Measurements from ENCODE around the gene ARPC1A. TPM values are rescaled to one million over a fixed set of nuclear protein-coding genes. Genes with fewer than 3 reads are reported as not detected.
A peak's percentile ranks its signal among the peaks of the same experiment; 100 is the strongest.

Gene ARPC1A
- total RNA-seq, 3 donors from 2014 or later (not counting 1 experiment from before 2014, with no cell fraction given), result 38.1 to 48.1 (median 47.9) TPM

DNA sequence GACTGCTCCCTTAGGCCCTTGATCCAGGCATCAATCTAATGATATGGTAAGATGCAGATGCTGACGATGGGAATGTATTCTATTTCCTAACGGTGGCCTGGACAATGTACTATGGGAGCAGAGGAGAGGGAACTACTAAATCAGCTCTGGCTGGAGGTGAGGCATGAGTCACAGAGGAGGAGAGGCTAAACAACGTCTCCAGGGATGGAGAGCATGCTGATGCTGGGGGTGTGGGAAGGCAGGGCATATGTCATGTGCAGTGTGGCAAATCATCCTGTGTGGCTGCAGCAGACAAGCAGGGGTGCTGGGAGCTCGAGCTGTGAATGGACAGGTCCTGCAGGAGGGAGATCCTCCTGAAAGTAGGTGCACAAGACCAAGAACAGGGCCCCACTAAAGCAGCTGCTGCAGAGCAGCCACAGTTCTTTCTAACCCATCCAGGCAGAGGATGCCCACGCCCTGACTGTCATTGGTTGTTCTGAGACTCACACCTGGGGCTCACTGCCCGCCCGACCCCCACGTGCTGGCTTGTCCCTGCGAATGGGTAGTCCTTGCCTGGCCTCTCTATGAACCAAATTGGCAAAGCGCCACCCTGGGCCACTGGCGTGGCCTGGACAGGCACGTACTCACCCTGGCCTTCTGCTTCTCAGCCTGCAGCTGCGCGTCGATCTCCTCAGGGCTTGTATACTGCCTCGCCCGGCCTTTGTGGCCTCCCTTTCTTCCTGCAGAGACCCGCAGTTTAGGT, 78.7 kb downstream of the ARPC1A start:
- peaks cover 41% of the 10 kb centered on the region for H3K36me3 ChIP-seq (ENCODE audit: control insufficient read depth, insufficient read depth, low read length)
- H3K9me3 ChIP-seq (ENCODE audit: control insufficient read depth, insufficient read depth, low read length), result no peaks in the 10 kb centered on the region
- Mint-ChIP-seq H3K4me3 (no peak overlapping the region), H3K27me3 (ENCODE audit: low read depth in 2 of 2) (no peaks in the 10 kb centered on the region), H3K27ac (peak overlapping the region; percentile 48 to 72), H3K9me3 (no peaks in the 10 kb centered on the region), H3K4me1 (peaks cover 40 to 61% of the 10 kb centered on the region in 2 donors), H3K36me3 (no peaks in the 10 kb centered on the region)
- 93% methylated on average over 18 of the region's 18 CpGs for WGBS (ENCODE audit: insufficient coverage)
- intact Hi-C loops (cut with micrococcal nuclease), result no loop called here
- DNase-seq (no peak), ATAC-seq (no peak)
- H3K4me3 ChIP-seq (ENCODE audit: low read length), result no peak overlapping the region
- TF ChIP-seq, protein P1, sequence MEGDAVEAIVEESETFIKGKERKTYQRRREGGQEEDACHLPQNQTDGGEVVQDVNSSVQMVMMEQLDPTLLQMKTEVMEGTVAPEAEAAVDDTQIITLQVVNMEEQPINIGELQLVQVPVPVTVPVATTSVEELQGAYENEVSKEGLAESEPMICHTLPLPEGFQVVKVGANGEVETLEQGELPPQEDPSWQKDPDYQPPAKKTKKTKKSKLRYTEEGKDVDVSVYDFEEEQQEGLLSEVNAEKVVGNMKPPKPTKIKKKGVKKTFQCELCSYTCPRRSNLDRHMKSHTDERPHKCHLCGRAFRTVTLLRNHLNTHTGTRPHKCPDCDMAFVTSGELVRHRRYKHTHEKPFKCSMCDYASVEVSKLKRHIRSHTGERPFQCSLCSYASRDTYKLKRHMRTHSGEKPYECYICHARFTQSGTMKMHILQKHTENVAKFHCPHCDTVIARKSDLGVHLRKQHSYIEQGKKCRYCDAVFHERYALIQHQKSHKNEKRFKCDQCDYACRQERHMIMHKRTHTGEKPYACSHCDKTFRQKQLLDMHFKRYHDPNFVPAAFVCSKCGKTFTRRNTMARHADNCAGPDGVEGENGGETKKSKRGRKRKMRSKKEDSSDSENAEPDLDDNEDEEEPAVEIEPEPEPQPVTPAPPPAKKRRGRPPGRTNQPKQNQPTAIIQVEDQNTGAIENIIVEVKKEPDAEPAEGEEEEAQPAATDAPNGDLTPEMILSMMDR (IDR thresholded peaks at IDR 0.05), result no peak
- H3K27me3 ChIP-seq (ENCODE audit: control insufficient read depth, insufficient read depth, low read length), result no peaks in the 10 kb centered on the region
- peaks cover 47% of the 10 kb centered on the region for H3K4me1 ChIP-seq (ENCODE audit: control insufficient read depth, insufficient read depth, low read length)
- H3K27ac ChIP-seq (ENCODE audit: low read length), result no peak overlapping the region

DNA sequence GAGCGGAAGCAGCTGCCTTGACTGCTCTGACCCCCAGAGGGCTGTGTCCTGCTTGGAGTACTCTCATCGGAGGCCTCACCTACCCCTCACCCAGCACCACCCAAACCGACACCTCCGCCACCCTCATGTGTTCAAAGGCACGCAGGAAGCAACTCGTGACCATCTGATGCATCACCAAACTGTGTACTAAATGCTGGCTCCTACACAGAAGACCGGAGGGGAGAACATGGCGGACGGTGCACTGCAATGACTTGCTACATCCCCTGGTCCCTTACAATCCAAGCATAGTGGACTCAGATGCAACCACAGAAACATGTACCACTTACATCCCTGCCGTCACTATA, 79.3 kb downstream of the ARPC1A start:
- Histone ChIP-seq H3K4me1 (ENCODE audit: control insufficient read depth, insufficient read depth, low read length) (peaks cover 52% of the 10 kb centered on the region), H3K27me3 (ENCODE audit: control insufficient read depth, insufficient read depth, low read length) (no peaks in the 10 kb centered on the region), H3K9me3 (ENCODE audit: control insufficient read depth, insufficient read depth, low read length) (no peaks in the 10 kb centered on the region), H3K4me3 (ENCODE audit: low read length) (no peak overlapping the region), H3K27ac (ENCODE audit: low read length) (no peak overlapping the region), H3K36me3 (ENCODE audit: control insufficient read depth, insufficient read depth, low read length) (peaks cover 36% of the 10 kb centered on the region)
- TF ChIP-seq, protein P1 (IDR thresholded peaks at IDR 0.05), result no peak
- peaks cover 46 to 66% of the 10 kb centered on the region in 2 donors for H3K4me1 Mint-ChIP-seq
- ATAC-seq (peak in 1 of 3 donors; percentile 18), DNase-seq (peak in 1 of 2 donors; percentile 46)
- 87% methylated on average over 10 of the region's 10 CpGs for WGBS (ENCODE audit: insufficient coverage)
- no peaks in the 10 kb centered on the region for H3K27me3 Mint-ChIP-seq (ENCODE audit: low read depth in 2 of 2)
- no peaks in the 10 kb centered on the region for H3K9me3 Mint-ChIP-seq
- no peaks in the 10 kb centered on the region for H3K36me3 Mint-ChIP-seq
- H3K4me3 Mint-ChIP-seq, result no peak overlapping the region
- peak overlapping the region; percentile 23 to 72 for H3K27ac Mint-ChIP-seq
- intact Hi-C loops (cut with micrococcal nuclease), result loop anchor here (5.0 kb wide), 2 partner anchors 33 to 147 kb away; partner anchors contain the start of genes ARPC1B and FAM200A

DNA sequence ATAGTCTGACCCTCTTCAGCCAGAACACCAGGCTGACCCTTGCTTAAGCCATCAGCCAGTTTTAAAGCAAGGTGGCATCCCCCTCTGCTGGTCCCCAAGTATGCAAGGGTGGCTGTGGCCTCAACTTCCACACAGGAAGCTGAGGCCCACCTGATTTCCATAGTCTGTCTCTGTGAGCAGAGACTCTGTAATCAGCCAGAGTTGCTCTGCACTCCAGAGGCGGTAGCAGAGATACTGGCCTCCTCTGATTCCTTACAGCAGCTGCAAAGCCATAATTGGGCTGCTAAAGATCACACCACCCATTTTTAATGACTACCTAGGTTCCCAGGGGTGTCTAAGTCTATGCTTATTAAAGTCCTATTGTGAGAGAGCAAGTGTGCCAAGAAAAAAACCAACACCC, 80.9 kb downstream of the ARPC1A start:
- peak overlapping the region; percentile 93 for H3K27ac Mint-ChIP-seq
- no peaks in the 10 kb centered on the region for H3K27me3 Mint-ChIP-seq (ENCODE audit: low read depth in 2 of 2)
- TF ChIP-seq, protein P1 (IDR thresholded peaks at IDR 0.05), result no peak
- no peaks in the 10 kb centered on the region for H3K9me3 Mint-ChIP-seq
- WGBS (ENCODE audit: insufficient coverage), result 38% methylated on average over 1 of the region's 1 CpG
- H3K36me3 Mint-ChIP-seq, result peaks cover 6% of the 10 kb centered on the region
- Histone ChIP-seq H3K9me3 (ENCODE audit: control insufficient read depth, insufficient read depth, low read length) (no peaks in the 10 kb centered on the region), H3K4me1 (ENCODE audit: control insufficient read depth, insufficient read depth, low read length) (peaks cover 58% of the 10 kb centered on the region), H3K27me3 (ENCODE audit: control insufficient read depth, insufficient read depth, low read length) (no peaks in the 10 kb centered on the region), H3K4me3 (ENCODE audit: low read length) (no peak overlapping the region), H3K36me3 (ENCODE audit: control insufficient read depth, insufficient read depth, low read length) (peaks cover 34% of the 10 kb centered on the region), H3K27ac (ENCODE audit: low read length) (no peak overlapping the region)
- no peak for ATAC-seq
- intact Hi-C loops (cut with micrococcal nuclease), result loop anchor here (5.0 kb wide), 2 partner anchors 34 to 146 kb away; partner anchors contain the start of genes ARPC1B and FAM200A
- peaks cover 56 to 65% of the 10 kb centered on the region in 2 donors for H3K4me1 Mint-ChIP-seq
- DNase-seq, result no peak
- peak overlapping the region; percentile 96 for H3K4me3 Mint-ChIP-seq
